ENCODE results near the gene TNRC6A.

DNA sequence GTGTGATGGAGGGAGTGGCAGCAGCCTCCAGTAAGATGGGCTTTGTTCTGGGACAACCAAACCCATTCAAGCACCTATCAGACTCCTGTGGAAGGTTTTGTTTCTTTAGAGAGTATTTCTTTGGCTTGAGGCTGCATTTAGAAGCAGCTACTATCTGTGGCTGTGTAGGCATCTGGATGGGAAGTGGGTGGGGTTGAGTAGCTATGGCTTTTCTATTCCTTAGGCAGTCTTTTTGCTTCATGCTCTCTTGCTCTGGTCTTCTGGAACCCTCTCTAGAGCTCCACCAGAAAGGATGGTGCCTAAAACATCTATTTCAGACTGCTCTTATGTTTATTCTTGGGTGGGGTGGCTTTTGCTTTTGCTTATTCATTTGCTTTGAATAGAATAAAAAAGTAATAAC, 19.9 kb downstream of the TNRC6A start:
- TF ChIP-seq EZH2 (IDR thresholded peaks at IDR 0.05; ENCODE audit: insufficient read depth, poor library complexity, severe bottlenecking) (no peak), EZH2phosphoT487 (IDR thresholded peaks at IDR 0.05; ENCODE audit: insufficient read depth, low read depth) (no peak)
